PC-3 (cell line): ENCODE data around the gene CTSE. TPM values are rescaled to one million over a fixed set of nuclear protein-coding genes. Genes with fewer than 3 reads are reported as not detected.

ENCODE experiments used
- ATAC-seq: fragments of 200-7000 bp; cut with Tn5 transposase; 2 replicates; pipeline ENCODE4 v1.9.1; 2020; ENCODE audit warnings: mild to moderate bottlenecking, moderate library complexity
- BruUV-seq: library from RNA; stranded (reverse); fragments of 400-500 nt; replicated peaks from 2 replicates; lab custom pipeline; 2021; lab: Mats Ljungman, UMichigan
- CTCF ChIA-PET: fragments of 300-600 bp; sonication (Branson Sonifier 250); formaldehyde crosslinking; loops from one replicate; lab custom pipeline; 2022; ENCODE audit warnings: antibody characterized with exemption; lab: Charles Lee
- POLR2A ChIA-PET: fragments of 300-600 bp; sonication (Branson Sonifier 250); formaldehyde crosslinking; loops from one replicate; lab custom pipeline; 2022; ENCODE audit warnings: antibody characterized with exemption; ENCODE audit not compliant: unreplicated experiment; lab: Charles Lee
- DNase-seq: peaks from one replicate; pipeline ENCODE4 v3.0.0-alpha.2; 2015
- H2AFZ ChIP-seq: fragments of 300-600 bp; sonication (generic); 2 replicates; pipeline ENCODE4 v1.6.0; 2016; ENCODE audit warnings: antibody characterized with exemption, low read length
- H3F3A ChIP-seq: fragments of 300-600 bp; sonication (generic); one replicate; pipeline ENCODE4 v1.6.0; 2017; ENCODE audit warnings: antibody characterized with exemption, low read length, control low read depth, mild to moderate bottlenecking; ENCODE audit not compliant: unreplicated experiment
- H3K27ac ChIP-seq: fragments of 300-600 bp; sonication (generic); 2 replicates; pipeline ENCODE4 v1.5.1; 2016; ENCODE audit warnings: mild to moderate bottlenecking, low read length
- H3K27me3 ChIP-seq: fragments of 300-600 bp; sonication (generic); 2 replicates; pipeline ENCODE4 v1.6.1; 2016; ENCODE audit warnings: low read length, mixed read lengths
- H3K36me3 ChIP-seq: fragments of 300-600 bp; sonication (generic); 2 replicates; pipeline ENCODE4 v1.6.1; 2016; ENCODE audit warnings: low read depth, mixed run types, low read length, mixed read lengths
- H3K4me1 ChIP-seq: fragments of 300-600 bp; sonication (generic); 2 replicates; pipeline ENCODE4 v1.5.1; 2016; ENCODE audit warnings: low read length; ENCODE audit not compliant: insufficient read depth
- H3K4me2 ChIP-seq: fragments of 300-600 bp; sonication (generic); 2 replicates; pipeline ENCODE4 v1.6.0; 2016; ENCODE audit warnings: low read length
- H3K4me3 ChIP-seq: fragments of 300-600 bp; sonication (generic); 2 replicates; pipeline ENCODE4 v1.5.1; 2016; ENCODE audit warnings: mild to moderate bottlenecking, low read length, mixed read lengths
- H3K79me2 ChIP-seq: fragments of 300-600 bp; sonication (generic); 2 replicates; pipeline ENCODE4 v1.6.1; 2017; ENCODE audit warnings: low read length, mixed read lengths
- H3K9ac ChIP-seq: fragments of 300-600 bp; sonication (generic); 2 replicates; pipeline ENCODE4 v1.6.0; 2016; ENCODE audit warnings: mild to moderate bottlenecking, low read length
- H3K9me2 ChIP-seq: fragments of 300-600 bp; sonication (generic); replicated peaks from 2 replicates; pipeline ENCODE4 v1.6.1; 2016; ENCODE audit warnings: mixed run types, low read length, mixed read lengths
- H3K9me3 ChIP-seq: fragments of 300-600 bp; sonication (generic); 2 replicates; pipeline ENCODE4 v1.6.1; 2016; ENCODE audit warnings: low read length, mixed read lengths
- H4K20me1 ChIP-seq: fragments of 300-600 bp; sonication (generic); 2 replicates; pipeline ENCODE4 v1.6.1; 2016; ENCODE audit warnings: low read length, mixed read lengths
- CTCF ChIP-seq: fragments of 300-600 bp; sonication (generic); conservative IDR thresholded peaks from 2 replicates; pipeline ENCODE4 v1.5.1; 2017; ENCODE audit warnings: antibody characterized with exemption, low read depth, mild to moderate bottlenecking, low read length
- EZH2 ChIP-seq: fragments of 300-600 bp; sonication (generic); IDR thresholded peaks from one replicate; pipeline ENCODE4 v1.6.1; 2017; ENCODE audit warnings: antibody characterized with exemption, mild to moderate bottlenecking, low read length; ENCODE audit not compliant: unreplicated experiment
- EZH2phosphoT487 ChIP-seq: fragments of 300-600 bp; sonication (generic); IDR thresholded peaks from 2 replicates; pipeline ENCODE4 v1.6.1; 2018; ENCODE audit warnings: mild to moderate bottlenecking, antibody characterized with exemption, low read length, borderline replicate concordance
- intact Hi-C: fragments of 100-400 bp; cut with micrococcal nuclease; formaldehyde crosslinking; loops from 2 replicates; pipeline ENCODE4 v1.9.0; 2023
- total RNA-seq: library from RNA; depleted of rRNA; stranded (reverse); fragments of >200 nt; gene quantifications from 2 replicates; pipeline ENCODE4 v1.2.3, GENCODE V29; 2014

CTSE gene
- total RNA-seq, 1 experiment from 2014 or later: 0.51 TPM

- H3K27ac ChIP-seq: no peak overlapping the region
- no peaks in the 10 kb centered on the region for H3K9me3 ChIP-seq
- no peaks in the 10 kb centered on the region for H4K20me1 ChIP-seq
- no peak for ATAC-seq
- H3K27me3 ChIP-seq: peaks cover 50% of the 10 kb centered on the region
- BruUV-seq: no TSS peak
- no peaks in the 10 kb centered on the region for H3K9me2 ChIP-seq
- intact Hi-C loops: no loop called here
- H2AFZ ChIP-seq: no peak overlapping the region
- H3K9ac ChIP-seq: no peak overlapping the region
- POLR2A ChIA-PET: no interaction called here
- H3K4me2 ChIP-seq: no peak overlapping the region
- H3F3A ChIP-seq: no peaks in the 10 kb centered on the region
- peaks cover 8% of the 10 kb centered on the region; the same call in 1 of the 2 replicates for H3K4me1 ChIP-seq
- CTCF ChIA-PET: no interaction called here
- H3K36me3 ChIP-seq: no peaks in the 10 kb centered on the region
- H3K4me3 ChIP-seq: no peak overlapping the region
- no peak for DNase-seq
- H3K79me2 ChIP-seq: no peaks in the 10 kb centered on the region
- no peak for TF ChIP-seq EZH2
- no peak for TF ChIP-seq CTCF
These were observed 35.1 kb downstream of the CTSE start for GRCh38 chr1:205988585-205988995.

GRCh38 chr1:205986861-205987260 is 36.8 kb downstream of the CTSE start:
- TF ChIP-seq EZH2: no peak
- no peak for TF ChIP-seq CTCF
- TF ChIP-seq EZH2phosphoT487: no peak
- H2AFZ ChIP-seq: no peak overlapping the region
- peaks cover 9% of the 10 kb centered on the region; the same call in 1 of the 2 replicates for H3K4me1 ChIP-seq
- peaks cover 35% of the 10 kb centered on the region for H3K27me3 ChIP-seq
- no peaks in the 10 kb centered on the region for H3K36me3 ChIP-seq
- H3F3A ChIP-seq: no peaks in the 10 kb centered on the region
- POLR2A ChIA-PET: no interaction called here
- no peak overlapping the region for H3K27ac ChIP-seq
- no peak overlapping the region for H3K4me2 ChIP-seq
- ATAC-seq: no peak
- CTCF ChIA-PET: interaction anchor here (0.9 to 1.6 kb wide), 2 partner anchors 10 to 68 kb away, joined by 3 to 15 read pairs; no protein-coding TSS in a partner anchor
- no peak overlapping the region for H3K9ac ChIP-seq
- H3K9me3 ChIP-seq: no peaks in the 10 kb centered on the region
- H3K4me3 ChIP-seq: no peak overlapping the region
- intact Hi-C loops: no loop called here
- no peak for DNase-seq
- H3K79me2 ChIP-seq: no peaks in the 10 kb centered on the region
- no peaks in the 10 kb centered on the region for H4K20me1 ChIP-seq
- BruUV-seq: no TSS peak
- no peaks in the 10 kb centered on the region for H3K9me2 ChIP-seq

GRCh38 chr1:205986292-205986691 is 37.4 kb downstream of the CTSE start:
- H3K36me3 ChIP-seq: no peaks in the 10 kb centered on the region
- H3K9ac ChIP-seq: no peak overlapping the region
- H3F3A ChIP-seq: no peaks in the 10 kb centered on the region
- H3K4me3 ChIP-seq: no peak overlapping the region
- H4K20me1 ChIP-seq: no peaks in the 10 kb centered on the region
- intact Hi-C loops: no loop called here
- no peak overlapping the region for H3K27ac ChIP-seq
- POLR2A ChIA-PET: interaction anchor here (0.7 kb wide), 1 partner anchor 122 kb away, joined by 3 read pairs; no protein-coding TSS in a partner anchor
- no peak for DNase-seq
- no peaks in the 10 kb centered on the region for H3K79me2 ChIP-seq
- CTCF ChIA-PET: interaction anchor here (0.5 to 1.6 kb wide), 3 partner anchors 9 to 1538 kb away, joined by 3 to 15 read pairs (median 3); no protein-coding TSS in a partner anchor
- peaks cover 9% of the 10 kb centered on the region; the same call in 1 of the 2 replicates for H3K4me1 ChIP-seq
- H3K4me2 ChIP-seq: no peak overlapping the region
- no peaks in the 10 kb centered on the region for H3K9me3 ChIP-seq
- TF ChIP-seq EZH2 (no peak), CTCF (peak; percentile 44), EZH2phosphoT487 (no peak)
- no peak; the same call in 1 of the 2 replicates for ATAC-seq
- no peak overlapping the region for H2AFZ ChIP-seq
- no TSS peak for BruUV-seq
- H3K9me2 ChIP-seq: no peaks in the 10 kb centered on the region
- H3K27me3 ChIP-seq: peaks cover 29% of the 10 kb centered on the region
